Endothelial cell of umbilical vein (primary cell): ENCODE results near the gene ZNF132. TPM values are rescaled to one million over a fixed set of nuclear protein-coding genes. Genes with fewer than 3 reads are reported as not detected.
"Not testable (repeated sequence)": the region's sequence is repeated elsewhere in the genome, so short reads cannot be mapped to it uniquely, and the experiment has no call there.

Experiments used
- BruUV-seq: library from RNA; stranded (reverse); fragments of 400-500 nt; replicated peaks from 2 replicates; lab custom pipeline; 2021; lab: Mats Ljungman, UMichigan
- CTCF ChIA-PET: fragments of 300-600, 350-600 bp; sonication (Branson Sonifier 250); formaldehyde crosslinking; loops from one replicate; lab custom pipeline; 2021; ENCODE audit warnings: antibody characterized with exemption, inconsistent platforms; lab: Charles Lee
- POLR2A ChIA-PET: fragments of 300-600, 350-600 bp; sonication (Branson Sonifier 250); formaldehyde crosslinking; loops from one replicate; lab custom pipeline; 2021; ENCODE audit warnings: antibody characterized with exemption, inconsistent platforms; lab: Charles Lee
- DNase-seq: peaks from one replicate; pipeline ENCODE4 v3.0.0-alpha.2; 2011; ENCODE audit warnings: low read depth, low spot score
- FAIRE-seq: peaks from 2 replicates; lab custom pipeline; 2011; peaks lifted over from hg19 to GRCh38; lab: Jason Lieb, UNC
- H2AFZ ChIP-seq: 2 replicates; pipeline ENCODE4 v1.6.0; 2012; ENCODE audit warnings: low read depth, low read length, control low read depth, inconsistent platforms
- H3K27ac ChIP-seq: 2 replicates; pipeline ENCODE4 v1.5.1; 2011; ENCODE audit warnings: low read depth, mild to moderate bottlenecking, control low read depth, low read length, moderate library complexity; ENCODE audit not compliant: insufficient read depth
- H3K27me3 ChIP-seq, 2 experiments: 2 replicates each; pipeline versions ENCODE4 v1.6.0 to v1.6.1; 2011; ENCODE audit warnings: low read length in 2 of 2, mixed read lengths in 1 of 2; ENCODE audit not compliant: control insufficient read depth in 2 of 2, insufficient read depth in 2 of 2
- H3K36me3 ChIP-seq, 2 experiments: 2 replicates in 1 of 2; 3 replicates in 1 of 2; pipeline ENCODE4 v1.5.1; 2011; ENCODE audit warnings: low read length in 2 of 2, mild to moderate bottlenecking in 1 of 2, moderate library complexity in 1 of 2; ENCODE audit not compliant: control insufficient read depth in 2 of 2, insufficient read depth in 2 of 2; ENCODE audit errors: extremely low read depth in 1 of 2
- H3K4me1 ChIP-seq: 3 replicates; pipeline ENCODE4 v1.5.1; 2011; ENCODE audit warnings: mild to moderate bottlenecking, low read length; ENCODE audit not compliant: control insufficient read depth, insufficient read depth; ENCODE audit errors: extremely low read depth
- H3K4me2 ChIP-seq: 2 replicates; pipeline ENCODE4 v1.6.1; 2011; ENCODE audit warnings: low read length, control low read depth, mixed read lengths; ENCODE audit not compliant: insufficient read depth
- H3K4me3 ChIP-seq, 3 experiments: fragments of 200-600 bp in 1 of 3; sonication (generic), shearing (Covaris generic) in 1 of 3; replicated peaks in 1 of 3; 2 replicates each; pipeline ENCODE4 v1.5.1; 2011 to 2016; ENCODE audit warnings: control low read depth in 3 of 3, low read length in 3 of 3, mild to moderate bottlenecking in 2 of 3, inconsistent platforms in 1 of 3, low read depth in 1 of 3, moderate library complexity in 1 of 3; ENCODE audit not compliant: insufficient read depth in 1 of 3
- H3K79me2 ChIP-seq: 2 replicates; pipeline ENCODE4 v1.6.0; 2012; ENCODE audit warnings: low read length, inconsistent platforms; ENCODE audit not compliant: control insufficient read depth, insufficient read depth
- H3K9ac ChIP-seq: replicated peaks from 2 replicates; pipeline ENCODE3; 2011; ENCODE audit warnings: low read length, control low read depth; ENCODE audit not compliant: insufficient read depth; ENCODE audit errors: extremely low read depth
- H3K9me1 ChIP-seq: replicated peaks from 3 replicates; pipeline ENCODE4 v1.6.0; 2011; ENCODE audit warnings: mild to moderate bottlenecking, low read length; ENCODE audit not compliant: control insufficient read depth, insufficient read depth; ENCODE audit errors: extremely low read depth
- H3K9me3 ChIP-seq: replicated peaks from 2 replicates; pipeline ENCODE4 v1.5.1; 2012; ENCODE audit warnings: low read length, inconsistent platforms; ENCODE audit not compliant: control insufficient read depth, insufficient read depth
- H4K20me1 ChIP-seq: replicated peaks from 2 replicates; pipeline ENCODE3; 2011; ENCODE audit warnings: mild to moderate bottlenecking, low read length; ENCODE audit not compliant: control insufficient read depth, insufficient read depth; ENCODE audit errors: extremely low read depth
- EZH2 ChIP-seq: IDR thresholded peaks from 2 replicates; pipeline ENCODE4 v1.6.1; 2012; ENCODE audit warnings: borderline replicate concordance, low read depth, mild to moderate bottlenecking, moderate library complexity, low read length, inconsistent platforms; ENCODE audit not compliant: severe bottlenecking
- dilution Hi-C: fragments of 300-500 bp; cut with MboI; formaldehyde crosslinking; loops from one replicate; pipeline ENCODE4 v1.15.0; 2019; ENCODE audit warnings: low sequenced_read_pairs; ENCODE audit not compliant: extremely low pct_ligation_motif_present
- intact Hi-C: fragments of 100-400 bp; cut with micrococcal nuclease; formaldehyde crosslinking; loops from one replicate; pipeline ENCODE4 v1.10.0; 2022
- polyA plus RNA-seq, 4 experiments: library from polyadenylated mRNA; depleted of rRNA in 3 of 4; stranded (reverse) in 3 of 4; unstranded in 1 of 4; fragments of >200 nt; gene quantifications; 2 replicates each; pipeline versions ENCODE4 v1.2.1 to v1.2.3, GENCODE V29; 2011 to 2012; ENCODE audit warnings: missing spikeins in 1 of 4
- total RNA-seq: library from RNA; stranded (reverse); gene quantifications from 2 replicates; pipeline ENCODE4 v1.2.3, GENCODE V29; 2021

Gene ZNF132
- total and polyA plus RNA-seq, 2 donors (not counting 3 experiments of a cell fraction or from before 2014, with no cell fraction given): 0.54 to 4.2 TPM

DNA sequence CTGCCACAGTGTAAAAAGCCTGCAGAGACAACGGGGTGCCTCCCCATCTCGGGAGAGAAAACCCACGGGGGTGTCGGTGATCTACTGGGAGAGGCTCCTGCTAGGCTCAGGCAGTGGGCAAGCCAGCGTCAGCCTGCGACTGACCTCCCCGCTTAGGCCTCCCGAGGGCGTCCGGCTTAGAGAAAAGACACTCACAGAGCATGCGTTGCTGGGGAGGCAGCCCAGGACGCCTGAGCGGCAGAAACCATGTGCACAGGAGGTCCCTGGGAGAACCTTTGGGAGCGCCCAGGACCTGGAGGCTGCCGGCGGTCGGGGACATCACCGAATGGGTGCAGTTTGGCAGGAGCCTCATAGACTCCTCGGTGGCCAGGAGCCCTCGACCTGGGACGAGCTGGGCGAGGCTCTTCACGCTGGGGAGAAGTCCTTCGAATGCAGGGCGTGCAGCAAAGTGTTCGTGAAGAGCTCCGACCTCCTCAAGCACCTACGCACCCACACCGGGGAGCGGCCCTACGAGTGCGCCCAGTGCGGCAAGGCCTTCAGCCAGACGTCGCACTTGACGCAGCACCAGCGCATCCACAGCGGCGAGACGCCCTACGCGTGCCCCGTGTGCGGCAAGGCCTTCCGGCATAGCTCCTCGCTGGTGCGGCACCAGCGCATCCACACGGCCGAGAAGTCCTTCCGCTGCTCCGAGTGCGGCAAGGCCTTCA, 31.0 kb upstream of the ZNF132 start:
- dilution Hi-C loops, H3K79me2 ChIP-seq, H3K4me3 ChIP-seq, DNase-seq, H3K4me2 ChIP-seq, H3K9ac ChIP-seq, H3K27me3 ChIP-seq, H4K20me1 ChIP-seq, H3K27ac ChIP-seq, POLR2A ChIA-PET, BruUV-seq, H3K9me1 ChIP-seq, H3K9me3 ChIP-seq, FAIRE-seq, intact Hi-C loops, H3K4me1 ChIP-seq, H2AFZ ChIP-seq, CTCF ChIA-PET: not testable (repeated sequence)
- H3K36me3 ChIP-seq: peaks cover 4 to 22% of the 10 kb centered on the region in 2 experiments

DNA sequence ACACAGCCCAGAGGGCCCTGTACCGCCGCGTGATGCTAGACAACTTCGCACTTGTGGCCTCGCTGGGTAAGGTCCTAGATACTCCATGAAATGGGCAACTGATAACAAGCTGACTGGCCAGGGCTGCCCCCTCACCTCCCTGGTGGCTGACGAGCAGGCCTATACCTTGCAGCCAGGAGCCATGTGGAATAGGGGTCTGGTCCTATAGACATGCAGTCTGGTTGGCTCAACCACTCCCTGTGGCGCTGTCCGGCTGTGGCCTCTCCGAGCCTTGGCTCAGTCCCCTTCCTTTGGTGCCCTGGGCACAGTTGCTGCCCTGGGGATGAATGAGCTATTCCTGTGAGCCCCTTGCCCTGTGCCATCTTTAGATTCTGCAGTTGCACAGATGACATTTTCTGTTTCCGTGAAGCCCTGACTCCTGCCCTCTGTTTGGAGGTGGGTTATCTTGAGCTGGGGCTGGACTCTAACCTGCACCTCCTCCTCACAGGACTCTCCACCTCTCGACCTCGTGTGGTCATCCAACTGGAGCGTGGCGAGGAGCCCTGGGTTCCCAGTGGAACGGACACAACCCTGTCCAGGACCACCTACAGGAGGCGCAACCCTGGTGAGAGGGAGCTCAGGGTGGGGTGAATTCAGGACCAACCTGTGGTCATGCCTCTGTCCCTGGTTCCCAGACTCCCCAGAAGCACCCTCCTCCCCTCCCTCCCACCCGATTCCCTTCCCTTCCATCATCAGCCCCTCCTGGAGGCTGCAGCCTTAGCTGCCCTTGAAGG, 29.5 kb upstream of the ZNF132 start:
- Histone ChIP-seq H3K9me3 (no peaks in the 10 kb centered on the region), H3K79me2 (peaks cover 10% of the 10 kb centered on the region), H3K9me1 (no peaks in the 10 kb centered on the region), H3K4me2 (no peak overlapping the region), H3K4me3 (no peak overlapping the region), H4K20me1 (no peaks in the 10 kb centered on the region), H3K9ac (no peak overlapping the region), H3K4me1 (peaks cover 3% of the 10 kb centered on the region), H2AFZ (no peak overlapping the region), H3K27ac (no peak overlapping the region), H3K27me3 (no peaks in the 10 kb centered on the region), H3K36me3 (peaks cover 4 to 22% of the 10 kb centered on the region in 2 experiments)
- no peak for FAIRE-seq
- TF ChIP-seq EZH2: no peak
- CTCF ChIA-PET: interaction anchor here (1.8 kb wide), 1 partner anchor 50 kb away, joined by 4 read pairs; the partner anchor contains the start of gene ZBTB45
- dilution Hi-C loops: no loop called here
- no peak for DNase-seq
- intact Hi-C loops: no loop called here
- POLR2A ChIA-PET: interaction anchor here (0.6 kb wide), 1 partner anchor 182 kb away, joined by 4 read pairs; no protein-coding TSS in a partner anchor
- no TSS peak for BruUV-seq
